GM18951 (cell line): Measurements from ENCODE around the gene MDK.
"Not testable (repeated sequence)": the region's sequence is repeated elsewhere in the genome, so short reads cannot be mapped to it uniquely, and the experiment has no call there.

Source experiments
- POLR2A ChIP-seq: IDR thresholded peaks from 4 replicates; pipeline ENCODE4 v1.6.1; 2011; ENCODE audit warnings: mild to moderate bottlenecking; ENCODE audit not compliant: insufficient read length, insufficient read depth; ENCODE audit errors: extremely low read depth
- in situ Hi-C: fragments of 300-500 bp; cut with MboI; formaldehyde crosslinking; loops from one replicate; pipeline ENCODE4 v1.12.0; 2022; ENCODE audit warnings: low sequenced_read_pairs, mixed read lengths, inconsistent platforms; ENCODE audit not compliant: unreplicated experiment

MDK gene

DNA sequence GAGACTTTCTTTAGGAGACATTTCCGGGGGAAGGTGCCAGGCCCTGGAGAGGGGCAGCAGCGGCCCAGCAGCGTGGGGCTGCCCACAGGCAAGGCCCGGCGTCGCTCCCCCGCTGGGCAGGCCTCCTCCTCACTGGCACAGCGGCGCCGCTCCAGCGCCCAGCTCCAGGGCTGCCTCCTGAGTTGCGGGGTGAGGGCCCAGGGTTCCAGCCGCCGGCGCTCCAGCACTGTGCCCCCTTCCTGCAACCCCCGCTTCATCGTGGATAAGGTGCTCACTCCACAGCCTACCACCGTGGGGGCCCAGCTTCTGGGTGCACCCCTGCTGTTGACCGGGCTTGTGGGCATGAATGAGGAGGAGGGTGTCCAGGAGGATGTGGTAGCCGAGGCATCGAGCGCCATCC is 15.2 kb upstream of the MDK start:
- in situ Hi-C loops = no loop called here
- no peak for TF ChIP-seq POLR2A

DNA sequence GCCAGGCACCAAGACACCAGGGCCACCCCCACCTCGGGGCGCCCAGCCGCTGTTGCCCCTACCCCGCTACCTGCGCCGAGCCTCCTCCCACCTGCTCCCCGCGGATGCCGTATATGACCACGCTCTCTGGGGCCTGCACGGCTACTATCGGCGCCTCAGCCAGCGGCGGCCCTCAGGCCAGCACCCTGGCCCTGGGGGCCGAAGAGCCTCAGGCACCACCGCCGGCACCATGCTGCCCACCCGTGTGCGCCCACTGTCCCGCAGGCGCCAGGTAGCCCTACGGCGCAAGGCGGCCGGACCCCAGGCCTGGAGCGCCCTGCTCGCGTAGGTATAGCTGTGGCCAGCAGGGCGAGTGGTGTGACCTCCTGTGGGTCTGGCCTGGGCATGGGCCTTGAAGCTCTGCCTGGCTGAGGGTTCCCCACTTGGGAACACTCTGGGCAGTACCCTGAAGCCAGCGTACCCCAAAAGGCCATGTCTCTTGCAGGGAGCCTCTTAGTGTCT is 14.8 kb upstream of the MDK start:
- in situ Hi-C loops = no loop called here
- no peak for TF ChIP-seq POLR2A

DNA sequence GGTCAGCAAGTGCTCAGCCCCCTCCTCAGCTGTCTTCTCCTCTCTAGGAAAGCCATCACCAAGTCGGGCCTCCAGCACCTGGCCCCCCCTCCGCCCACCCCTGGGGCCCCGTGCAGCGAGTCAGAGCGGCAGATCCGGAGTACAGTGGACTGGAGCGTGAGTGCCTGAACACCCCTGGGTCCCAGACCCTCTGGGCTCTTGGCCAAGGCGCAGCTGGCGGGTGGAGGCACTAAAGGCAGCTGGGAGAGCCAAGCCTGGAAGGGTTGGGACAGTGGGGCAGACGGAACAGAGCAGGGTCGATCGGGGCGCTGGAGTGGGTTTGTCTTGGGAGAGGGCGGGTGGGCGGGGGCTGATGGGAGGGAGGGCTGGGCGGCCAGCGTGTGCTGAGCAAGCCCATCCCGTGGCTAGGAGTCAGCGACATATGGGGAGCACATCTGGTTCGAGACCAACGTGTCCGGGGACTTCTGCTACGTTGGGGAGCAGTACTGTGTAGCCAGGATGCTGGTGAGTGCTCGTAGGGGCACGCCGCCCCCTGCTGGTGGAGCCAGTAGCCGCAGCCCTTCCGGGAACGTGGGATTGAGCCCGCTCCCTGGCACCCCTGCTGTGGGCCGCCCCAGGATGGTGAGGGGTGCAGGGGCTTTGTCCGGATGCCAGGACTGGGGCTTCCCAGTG is 14.1 kb upstream of the MDK start:
- no peak for TF ChIP-seq POLR2A
- in situ Hi-C loops = no loop called here

DNA sequence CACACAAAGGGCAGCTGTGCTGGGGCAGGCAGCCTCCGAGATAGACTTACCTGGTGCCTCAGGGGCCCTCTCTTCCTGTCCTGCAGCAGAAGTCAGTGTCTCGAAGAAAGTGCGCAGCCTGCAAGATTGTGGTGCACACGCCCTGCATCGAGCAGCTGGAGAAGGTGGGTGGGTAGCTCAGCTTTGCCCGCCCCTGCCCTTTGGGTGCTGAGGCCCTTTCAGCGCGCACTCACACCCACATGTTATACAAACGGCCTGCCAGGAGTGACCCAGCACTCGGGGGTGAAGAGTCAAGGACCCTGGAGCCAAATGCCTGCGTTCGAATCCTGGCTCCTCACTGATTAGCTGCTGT is 13.6 kb upstream of the MDK start:
- no peak for TF ChIP-seq POLR2A
- in situ Hi-C loops = no loop called here

DNA sequence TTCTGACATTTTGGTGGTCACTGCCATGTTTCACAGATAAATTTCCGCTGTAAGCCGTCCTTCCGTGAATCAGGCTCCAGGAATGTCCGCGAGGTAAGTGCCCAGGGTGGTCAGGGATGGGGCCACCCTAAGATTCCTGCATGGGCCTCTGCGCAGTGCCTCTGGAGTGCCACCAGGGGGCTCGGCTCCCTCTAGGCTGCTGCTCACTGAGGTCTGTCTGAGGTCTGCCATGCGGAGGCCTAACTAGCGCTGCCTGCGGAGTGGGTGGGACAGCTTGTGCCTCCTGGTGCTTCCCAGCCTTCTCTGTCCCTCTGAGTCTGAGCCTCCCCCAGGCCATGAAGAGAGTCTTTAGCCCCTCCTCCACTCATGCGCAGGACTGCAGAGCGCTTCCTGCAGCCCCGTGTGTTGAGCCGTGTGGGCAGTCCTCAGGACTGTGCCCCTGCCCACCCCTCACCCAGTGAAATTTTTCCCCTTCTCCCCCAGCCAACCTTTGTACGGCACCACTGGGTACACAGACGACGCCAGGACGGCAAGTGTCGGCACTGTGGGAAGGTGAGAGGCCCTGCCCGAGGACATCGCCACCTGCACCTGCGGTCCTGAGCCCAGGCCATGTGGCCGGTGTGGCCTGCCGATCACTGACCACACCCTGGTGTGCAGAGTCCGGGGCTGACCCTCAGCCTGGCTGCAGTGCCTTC is 11.9 kb upstream of the MDK start:
- TF ChIP-seq POLR2A = no peak
- in situ Hi-C loops = no loop called here

DNA sequence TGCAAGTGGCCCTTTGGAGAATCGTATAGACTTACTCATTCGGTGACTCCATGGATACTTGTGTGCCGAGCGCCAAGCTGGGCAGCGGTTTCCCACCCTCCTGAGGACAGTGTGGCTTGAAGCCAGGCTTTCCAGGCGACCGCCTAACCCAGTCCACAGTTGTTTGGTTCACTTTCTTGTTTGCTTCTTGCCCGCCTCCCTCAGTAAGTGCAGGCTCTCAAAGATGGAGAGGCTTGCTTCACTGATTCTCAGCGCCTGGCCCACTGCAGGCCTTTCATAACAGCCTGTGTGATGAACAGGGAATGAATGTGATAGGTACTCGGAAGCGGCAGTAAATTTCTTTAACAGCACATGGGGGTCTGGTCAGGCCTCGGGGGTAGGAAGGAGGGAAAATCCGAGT is 11.2 kb upstream of the MDK start:
- in situ Hi-C loops = no loop called here
- TF ChIP-seq POLR2A = no peak

DNA sequence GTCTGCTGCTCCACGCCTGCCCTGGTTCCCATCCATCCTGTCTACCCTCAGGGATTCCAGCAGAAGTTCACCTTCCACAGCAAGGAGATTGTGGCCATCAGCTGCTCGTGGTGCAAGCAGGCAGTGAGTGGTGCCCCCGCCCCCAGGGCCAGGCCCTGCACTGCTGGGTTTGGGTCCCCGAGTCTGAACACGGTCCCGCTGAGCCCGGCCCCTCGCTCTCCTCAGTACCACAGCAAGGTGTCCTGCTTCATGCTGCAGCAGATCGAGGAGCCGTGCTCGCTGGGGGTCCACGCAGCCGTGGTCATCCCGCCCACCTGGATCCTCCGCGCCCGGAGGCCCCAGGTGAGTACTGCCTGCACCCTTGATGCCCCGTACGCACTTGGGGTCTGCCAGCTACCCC is 10.2 kb upstream of the MDK start:
- in situ Hi-C loops = not testable (repeated sequence)

DNA sequence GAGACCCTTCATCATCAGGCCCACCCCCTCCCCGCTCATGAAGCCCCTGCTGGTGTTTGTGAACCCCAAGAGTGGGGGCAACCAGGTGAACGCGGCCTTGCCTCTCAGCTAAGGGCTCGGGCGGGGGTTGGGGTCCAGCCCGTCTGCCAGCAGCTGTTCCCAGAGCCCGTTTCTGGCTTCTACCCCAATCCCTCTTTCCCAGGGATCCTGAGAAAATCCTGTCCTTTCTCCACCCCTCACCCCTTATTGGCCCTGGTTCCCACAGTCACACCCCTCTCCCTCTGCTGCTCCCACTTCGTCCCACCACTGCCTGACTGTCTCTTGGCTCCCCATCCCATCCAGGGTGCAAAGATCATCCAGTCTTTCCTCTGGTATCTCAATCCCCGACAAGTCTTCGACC is 9.4 kb upstream of the MDK start:
- no peak for TF ChIP-seq POLR2A
- in situ Hi-C loops = no loop called here

DNA sequence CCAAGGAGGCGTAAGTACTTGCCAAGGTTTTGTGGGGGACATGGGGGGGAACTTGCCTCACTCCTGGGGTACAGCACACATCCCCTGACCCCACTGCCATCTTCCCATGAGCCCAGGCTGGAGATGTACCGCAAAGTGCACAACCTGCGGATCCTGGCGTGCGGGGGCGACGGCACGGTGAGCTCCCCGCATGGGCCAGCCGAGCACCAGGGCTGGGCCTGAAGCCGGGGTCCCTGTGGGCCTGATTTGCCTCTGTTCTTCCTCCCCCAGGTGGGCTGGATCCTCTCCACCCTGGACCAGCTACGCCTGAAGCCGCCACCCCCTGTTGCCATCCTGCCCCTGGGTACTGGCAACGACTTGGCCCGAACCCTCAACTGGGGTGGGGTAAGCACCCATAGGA is 9.0 kb upstream of the MDK start:
- in situ Hi-C loops = not testable (repeated sequence)

DNA sequence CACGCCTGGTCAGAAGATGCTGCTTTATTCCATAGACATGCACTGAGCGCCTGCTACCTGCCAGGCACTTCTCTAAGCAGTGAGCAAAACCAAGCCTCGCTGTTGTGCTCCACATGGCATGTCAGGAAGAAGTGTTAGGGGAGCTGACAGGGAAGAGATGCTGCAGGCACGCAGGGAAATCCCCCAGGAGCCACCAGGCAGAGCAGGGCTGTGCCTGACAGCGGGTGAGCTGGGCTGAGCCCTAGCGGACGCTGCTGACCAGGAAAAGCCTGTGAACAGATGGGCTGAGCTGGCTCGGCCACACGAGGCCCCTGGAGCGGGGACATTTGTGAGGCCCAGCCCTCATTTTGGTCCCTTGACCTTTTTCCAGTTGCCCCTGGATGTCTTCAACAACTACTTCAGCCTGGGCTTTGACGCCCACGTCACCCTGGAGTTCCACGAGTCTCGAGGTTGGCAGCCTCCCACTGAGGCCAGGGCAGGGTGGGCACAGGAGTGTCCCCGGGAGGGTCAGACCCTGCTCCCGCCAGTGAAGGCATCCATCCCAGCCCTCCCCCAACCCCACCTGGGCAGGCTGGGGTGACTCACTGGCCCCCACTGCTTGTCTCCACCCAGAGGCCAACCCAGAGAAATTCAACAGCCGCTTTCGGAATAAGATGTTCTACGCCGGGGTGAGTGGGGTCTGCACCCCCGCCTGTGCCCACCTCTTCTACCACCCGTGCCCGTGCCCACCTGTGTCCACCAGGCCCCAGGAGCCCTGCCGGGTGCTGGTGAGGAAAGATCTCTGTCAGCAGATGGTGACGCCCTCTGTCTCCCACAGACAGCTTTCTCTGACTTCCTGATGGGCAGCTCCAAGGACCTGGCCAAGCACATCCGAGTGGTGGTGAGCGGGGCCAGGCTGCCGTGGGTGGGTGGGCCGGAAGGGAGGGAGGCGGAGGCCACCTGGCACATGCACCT is 7.4 kb upstream of the MDK start:
- in situ Hi-C loops = no loop called here

DNA sequence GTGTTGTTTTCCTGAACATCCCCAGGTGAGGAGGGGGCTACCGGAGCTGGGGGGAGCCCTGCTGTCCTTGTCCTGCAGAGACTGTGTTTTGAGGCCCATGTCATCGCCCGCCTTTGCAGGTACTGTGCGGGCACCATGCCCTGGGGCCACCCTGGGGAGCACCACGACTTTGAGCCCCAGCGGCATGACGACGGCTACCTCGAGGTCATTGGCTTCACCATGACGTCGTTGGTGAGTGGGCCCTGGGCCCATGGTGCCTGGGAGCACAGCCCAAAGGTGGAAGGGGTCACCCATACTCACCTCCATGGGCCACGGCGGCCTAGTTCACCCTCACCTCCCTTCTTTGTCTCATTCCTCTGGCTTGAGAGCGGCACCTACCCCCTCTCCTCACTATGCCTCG is 6.7 kb upstream of the MDK start:
- in situ Hi-C loops = no loop called here
- TF ChIP-seq POLR2A = no peak

More for the DNA sequence above, 7.4 kb upstream of the MDK start:
- no peak for TF ChIP-seq POLR2A

DNA sequence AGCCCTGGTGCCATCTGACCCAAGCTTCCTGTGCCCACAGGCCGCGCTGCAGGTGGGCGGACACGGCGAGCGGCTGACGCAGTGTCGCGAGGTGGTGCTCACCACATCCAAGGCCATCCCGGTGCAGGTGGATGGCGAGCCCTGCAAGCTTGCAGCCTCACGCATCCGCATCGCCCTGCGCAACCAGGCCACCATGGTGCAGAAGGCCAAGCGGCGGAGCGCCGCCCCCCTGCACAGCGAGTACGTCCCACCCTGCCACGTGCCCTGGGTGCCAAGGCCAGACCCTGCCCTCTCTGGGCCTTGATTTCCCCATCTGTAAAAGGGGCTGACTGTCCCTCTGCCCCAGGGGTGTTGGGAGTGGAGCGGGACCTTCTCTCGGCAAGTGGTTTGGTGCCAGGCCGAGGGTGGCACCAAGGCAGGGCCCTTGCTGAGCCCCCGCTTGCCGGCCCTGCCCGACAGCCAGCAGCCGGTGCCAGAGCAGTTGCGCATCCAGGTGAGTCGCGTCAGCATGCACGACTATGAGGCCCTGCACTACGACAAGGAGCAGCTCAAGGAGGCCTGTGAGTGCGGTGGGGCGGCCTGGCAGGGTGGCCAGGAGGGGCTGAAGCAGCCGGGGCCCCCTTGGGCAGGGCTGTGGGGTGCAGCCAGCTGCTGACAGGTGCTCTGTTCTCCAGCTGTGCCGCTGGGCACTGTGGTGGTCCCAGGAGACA is 5.9 kb upstream of the MDK start:
- in situ Hi-C loops = no loop called here
- TF ChIP-seq POLR2A = no peak
